Stimulated activated CD4-positive, alpha-beta T cell treated with anti-CD3 and anti-CD28 coated beads, TNF-alpha, amount 100 ng/mL, for 1 hour (primary cell): ENCODE measurements around the gene PIP5K1A.
"Not testable (repeated sequence)": the region's sequence is repeated elsewhere in the genome, so short reads cannot be mapped to it uniquely, and the experiment has no call there.

ENCODE experiments used
- DNase-seq, 3 donors: peaks; one replicate each; pipeline ENCODE4 v3.0.0-alpha.2; 2020; ENCODE audit warnings: low read depth in 3 of 3, low spot score in 1 of 3

The PIP5K1A gene, protein sequence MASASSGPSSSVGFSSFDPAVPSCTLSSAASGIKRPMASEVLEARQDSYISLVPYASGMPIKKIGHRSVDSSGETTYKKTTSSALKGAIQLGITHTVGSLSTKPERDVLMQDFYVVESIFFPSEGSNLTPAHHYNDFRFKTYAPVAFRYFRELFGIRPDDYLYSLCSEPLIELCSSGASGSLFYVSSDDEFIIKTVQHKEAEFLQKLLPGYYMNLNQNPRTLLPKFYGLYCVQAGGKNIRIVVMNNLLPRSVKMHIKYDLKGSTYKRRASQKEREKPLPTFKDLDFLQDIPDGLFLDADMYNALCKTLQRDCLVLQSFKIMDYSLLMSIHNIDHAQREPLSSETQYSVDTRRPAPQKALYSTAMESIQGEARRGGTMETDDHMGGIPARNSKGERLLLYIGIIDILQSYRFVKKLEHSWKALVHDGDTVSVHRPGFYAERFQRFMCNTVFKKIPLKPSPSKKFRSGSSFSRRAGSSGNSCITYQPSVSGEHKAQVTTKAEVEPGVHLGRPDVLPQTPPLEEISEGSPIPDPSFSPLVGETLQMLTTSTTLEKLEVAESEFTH

GRCh38 chr1:151198254-151199127 lies at the start of gene PIP5K1A:
PIP5K1A (plus strand) TSS chr1:151198552; CDS start chr1:151198997, 445 bp downstream.
- DNase-seq = peak; percentile 97

DNA sequence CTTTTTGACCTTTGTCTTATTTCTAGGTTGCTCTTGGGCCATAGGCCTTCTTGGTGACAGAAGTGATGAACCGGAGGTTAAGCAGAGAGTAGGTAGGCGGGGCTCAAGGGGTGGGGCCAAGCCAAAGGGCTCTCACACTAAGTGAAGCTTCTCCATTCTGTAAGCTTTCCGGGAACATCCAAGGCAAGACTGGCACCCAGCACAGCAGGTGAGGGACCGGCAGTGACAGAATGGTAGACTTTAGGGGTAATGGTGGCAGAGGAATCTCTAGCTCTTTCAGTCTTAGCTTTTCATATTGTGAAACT lies 41.9 kb upstream of the PIP5K1A start, which contains the start of gene TNFAIP8L2:
TSS of gene TNFAIP8L2 (plus strand) at position 135 of the 305 bp plus-strand sequence. CDS start 2,049 bp downstream, outside the sequence.
- DNase-seq = peak; percentile 35 to 66 (median 41)

DNA sequence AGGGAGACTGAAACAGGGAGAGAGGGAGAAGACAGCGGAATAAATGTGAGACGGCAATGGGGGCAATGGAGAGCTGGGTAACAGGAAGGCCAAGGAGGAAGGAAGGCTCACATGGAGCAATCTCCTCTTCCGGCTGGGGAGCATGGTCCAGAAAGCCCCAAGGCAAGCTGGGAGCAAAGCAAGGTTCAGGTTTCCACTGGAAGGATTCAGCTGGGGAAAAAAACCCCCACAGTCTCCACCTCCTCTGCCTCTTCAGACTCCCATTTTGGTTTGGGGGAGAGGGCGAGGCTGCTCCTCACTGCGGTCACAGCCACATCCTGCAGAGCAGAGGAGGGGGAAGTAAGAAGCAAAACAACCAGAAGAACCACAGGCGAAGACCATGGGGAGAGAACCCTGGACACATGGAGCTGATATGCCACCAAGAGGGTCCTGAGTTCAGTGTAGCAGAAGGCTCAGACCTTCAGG lies 41.3 kb upstream of the PIP5K1A start:
- DNase-seq = peak in 1 of 3 donors; percentile 15

- peak in 1 of 3 donors; percentile 31 for DNase-seq
Observed at GRCh38 chr1:151158326-151158725, 40.0 kb upstream of the PIP5K1A start.

- DNase-seq = no peak
Observed at GRCh38 chr1:151158751-151159251, 39.6 kb upstream of the PIP5K1A start.

- DNase-seq = no peak
Observed at GRCh38 chr1:151159373-151159772, 39.0 kb upstream of the PIP5K1A start.

DNA sequence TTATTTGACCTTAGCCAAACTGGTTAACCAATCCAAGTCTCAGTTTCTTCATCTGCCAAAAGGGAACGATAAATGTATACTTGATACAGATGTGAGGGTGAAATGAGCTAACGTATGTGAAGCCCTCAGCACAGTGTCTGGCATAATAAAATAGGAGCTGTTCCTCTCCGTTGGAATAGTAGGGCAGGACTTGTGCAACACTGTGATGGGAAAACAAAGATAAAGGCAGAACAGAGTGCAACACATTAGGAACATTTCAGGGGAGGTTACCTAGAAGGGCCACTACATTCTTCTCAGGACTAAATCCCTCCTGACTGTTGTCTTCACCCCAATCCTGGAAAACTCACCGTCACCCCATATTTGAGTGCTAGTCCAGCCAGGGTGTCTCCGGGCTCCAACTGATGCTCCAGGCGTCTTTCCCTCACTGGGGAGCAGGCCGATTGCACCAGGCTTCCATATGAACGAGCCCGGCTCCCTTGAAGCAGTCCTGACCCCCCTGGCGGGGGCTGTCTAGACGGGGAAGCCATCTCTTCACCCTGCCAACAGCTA lies 33.5 kb upstream of the PIP5K1A start:
- DNase-seq = no peak

DNA sequence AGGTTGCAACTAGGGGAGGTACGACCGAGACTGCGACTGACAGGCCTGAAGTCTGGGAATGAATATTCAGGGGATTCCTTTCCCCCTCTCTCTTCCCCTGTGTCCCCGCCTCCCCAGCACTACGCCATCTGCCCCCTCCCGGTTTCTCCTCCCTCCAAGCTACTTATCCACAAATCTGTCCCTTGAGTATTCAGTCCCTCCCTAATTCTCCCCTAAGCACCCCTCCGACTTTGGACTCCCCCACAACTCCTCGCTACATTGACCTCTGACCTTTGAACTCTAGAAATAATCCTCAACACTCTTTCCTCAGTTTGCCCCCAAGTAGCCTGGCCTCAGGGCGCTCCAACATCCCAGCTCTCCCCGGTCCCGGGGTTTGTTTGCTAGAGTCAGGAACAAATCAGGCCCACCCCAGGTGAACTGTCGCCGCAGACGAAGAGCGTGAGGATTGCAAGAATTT lies 33.0 kb upstream of the PIP5K1A start:
- no peak for DNase-seq

GRCh38 chr1:151165738-151166504 lies 32.4 kb upstream of the PIP5K1A start, which contains the start of the genes LYSMD1 and SCNM1:
LYSMD1 (minus strand) TSS chr1:151165902; CDS start chr1:151165258, 644 bp downstream.
SCNM1 (plus strand) TSS chr1:151166144; CDS start chr1:151166153, 9 bp downstream.
- peak; percentile 84 to 91 (median 91) for DNase-seq

DNA sequence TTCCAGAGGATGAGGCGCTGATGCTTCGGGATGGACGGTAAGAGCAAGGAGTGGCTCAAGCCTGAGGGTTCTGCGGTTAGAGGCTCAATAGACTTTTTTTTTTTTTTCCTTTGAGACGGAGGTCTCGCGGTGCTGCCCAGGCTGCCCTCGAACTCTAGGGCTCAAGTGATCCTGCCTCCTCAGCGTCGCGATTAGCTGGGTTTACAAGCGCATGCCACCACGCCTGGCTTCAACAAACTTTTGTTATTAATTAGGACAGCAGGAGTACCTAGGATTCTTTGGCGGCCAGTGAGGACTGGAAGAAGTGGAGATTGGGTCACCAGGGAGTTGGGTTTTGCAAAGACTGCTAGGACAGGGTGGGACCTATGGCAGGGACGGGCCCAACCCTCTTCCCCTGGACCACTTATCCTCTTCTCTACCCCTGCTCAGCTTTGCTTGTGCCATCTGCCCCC lies 31.8 kb upstream of the PIP5K1A start:
- no peak for DNase-seq

- DNase-seq = no peak
Observed at GRCh38 chr1:151167116-151167515, 31.2 kb upstream of the PIP5K1A start.

DNA sequence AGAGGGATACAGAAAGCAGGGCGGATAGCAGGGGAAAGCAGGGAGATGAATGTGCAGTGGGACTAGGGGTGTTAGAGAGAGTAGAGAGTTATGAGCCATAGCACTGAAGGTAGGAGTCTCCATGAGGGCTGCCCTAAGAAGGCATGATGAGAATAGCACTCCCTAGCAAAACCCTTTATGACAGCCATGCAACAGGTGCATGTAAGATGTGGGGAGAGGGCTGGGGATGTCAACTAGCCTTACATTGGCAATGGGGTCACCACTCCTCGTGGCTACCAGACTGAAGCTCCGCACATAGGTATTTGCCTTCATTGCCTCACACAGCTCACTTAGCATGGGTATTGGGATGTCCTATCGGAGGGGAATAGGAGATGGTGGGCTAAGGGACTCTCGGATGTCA lies 27.2 kb upstream of the PIP5K1A start:
- no peak for DNase-seq

- no peak for DNase-seq
Observed at GRCh38 chr1:151175041-151175741, 23.2 kb upstream of the PIP5K1A start.

- no peak for DNase-seq
Observed at GRCh38 chr1:151175863-151176262, 22.5 kb upstream of the PIP5K1A start, which contains the start of gene TMOD4. TMOD4 (minus strand) TSS chr1:151175981; CDS start chr1:151174875, 1,106 bp downstream.

DNA sequence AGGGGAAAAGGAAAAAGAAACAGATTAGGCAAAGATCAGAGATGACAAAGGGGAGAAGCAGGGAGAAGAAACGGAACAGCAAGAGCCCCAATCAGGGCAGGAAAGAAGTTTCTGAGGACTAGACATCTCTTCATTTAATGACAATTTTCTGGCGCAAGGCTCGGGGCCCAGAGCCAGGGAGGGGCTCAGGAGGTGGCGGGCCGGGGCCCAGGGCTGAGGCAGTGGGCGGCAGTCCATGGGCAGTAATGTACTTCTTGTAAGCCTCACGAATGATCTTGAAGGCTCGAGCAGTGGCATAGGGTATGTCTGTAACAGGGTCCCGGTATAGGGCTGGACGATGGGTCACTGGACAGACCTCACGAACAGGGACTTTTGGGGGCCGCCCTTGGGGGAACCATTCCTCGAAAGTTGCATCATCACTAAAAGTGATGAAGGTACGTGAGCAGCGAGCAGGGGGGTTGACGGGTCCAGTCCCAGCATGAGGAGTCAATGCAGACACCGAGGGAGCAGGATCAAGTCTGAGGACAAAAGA lies 21.8 kb upstream of the PIP5K1A start:
- no peak for DNase-seq

DNA sequence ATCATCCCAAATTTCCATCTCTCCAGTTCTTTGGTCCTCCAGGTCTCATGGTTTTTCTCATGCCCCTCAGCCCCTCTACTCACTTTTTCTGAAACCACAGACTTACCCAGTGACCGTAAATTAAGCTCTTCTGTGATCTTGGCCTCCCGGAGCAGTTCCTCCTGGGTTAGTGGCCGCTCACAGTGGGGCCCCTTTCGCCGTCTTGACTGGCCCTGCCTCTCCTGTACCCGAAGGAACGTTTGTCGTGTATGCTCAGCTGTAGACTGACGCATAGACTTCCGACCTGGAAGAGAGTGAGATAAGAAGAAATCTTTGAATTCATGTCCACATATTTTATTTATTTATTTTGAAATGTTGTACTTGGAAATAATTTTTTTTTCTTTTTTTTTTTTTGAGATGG lies 14.1 kb upstream of the PIP5K1A start:
- DNase-seq = no peak

DNA sequence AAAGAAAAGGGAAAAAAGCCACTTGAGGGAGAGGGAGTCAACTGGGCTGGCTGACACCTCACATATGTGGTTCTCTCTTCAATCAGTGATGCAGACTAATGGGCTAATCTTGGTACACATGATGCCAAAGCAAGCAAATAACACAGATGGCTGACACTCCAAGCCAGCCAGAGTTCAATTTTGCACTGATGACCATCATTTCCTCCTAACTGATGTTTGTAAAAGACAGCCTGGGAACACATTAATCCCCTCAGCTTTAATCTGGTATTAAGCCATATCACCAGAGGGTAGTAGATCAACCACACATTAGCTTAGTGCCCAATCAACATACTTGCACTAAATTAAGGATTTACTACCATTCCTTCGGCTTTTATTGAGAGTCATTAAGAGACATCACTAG lies 11.1 kb upstream of the PIP5K1A start:
- DNase-seq = no peak

DNA sequence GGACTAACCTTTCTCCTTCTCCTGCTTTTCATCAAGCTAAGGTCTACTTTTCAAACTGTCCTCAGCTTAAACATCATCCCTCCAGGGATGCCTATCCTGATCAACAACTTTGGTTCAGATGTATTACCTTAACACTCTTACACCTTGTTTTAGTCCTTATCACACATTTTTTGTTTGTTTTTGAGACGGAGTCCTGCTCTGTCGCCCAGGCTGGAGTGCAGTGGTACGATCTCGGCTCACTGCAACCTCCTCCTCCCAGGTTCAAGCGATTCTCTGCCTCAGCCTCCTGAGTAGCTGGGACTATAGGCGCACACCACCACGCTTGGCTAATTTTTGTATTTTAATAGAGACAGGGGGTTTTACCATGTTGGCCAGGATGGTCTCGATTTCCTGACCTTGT lies 9.7 kb upstream of the PIP5K1A start:
- not testable (repeated sequence) for DNase-seq
